HCT116 (cell line): ENCODE results near the gene AGPS. TPM values are rescaled to one million over a fixed set of nuclear protein-coding genes. Genes with fewer than 3 reads are reported as not detected.

ENCODE experiments used
- ATAC-seq: fragments of 200-7000 bp; cut with Tn5 transposase; 2 replicates; pipeline ENCODE4 v1.9.1; 2020; ENCODE audit warnings: mild to moderate bottlenecking, moderate library complexity
- BruUV-seq: library from RNA; stranded (reverse); fragments of 400-500 nt; replicated peaks from 2 replicates; lab custom pipeline; 2021; lab: Mats Ljungman, UMichigan
- CTCF ChIA-PET: fragments of 300-600 bp; sonication (Branson Sonifier 250); formaldehyde crosslinking; loops from one replicate; lab custom pipeline; 2021; ENCODE audit warnings: antibody characterized with exemption; lab: Charles Lee
- POLR2A ChIA-PET: fragments of 300-600, 350-600 bp; sonication (Branson Sonifier 250); formaldehyde crosslinking; loops from one replicate; lab custom pipeline; 2021; ENCODE audit warnings: antibody characterized with exemption; lab: Charles Lee
- RAD21 ChIA-PET, 2 experiments: fragments of 300-600 bp; sonication (Branson Sonifier 250); formaldehyde crosslinking; loops; one replicate each; lab custom pipeline; 2023; ENCODE audit warnings: low total read pairs in 2 of 2; ENCODE audit not compliant: uncharacterized antibody in 2 of 2, unreplicated experiment in 2 of 2, low non-redundant PET in 1 of 2; lab: Charles Lee
- DNase-seq: peaks from one replicate; pipeline ENCODE4 v3.0.0-alpha.2; 2010; ENCODE audit warnings: low read depth, low spot score
- H2AFZ ChIP-seq: fragments of 200-600 bp; shearing (Covaris generic), sonication (generic); 2 replicates; pipeline ENCODE4 v1.6.1; 2017; ENCODE audit warnings: low read depth, mixed run types, mixed read lengths, antibody characterized with exemption, low read length; ENCODE audit not compliant: poor library complexity, severe bottlenecking
- H3K27ac ChIP-seq: 2 replicates; pipeline ENCODE4 v1.5.1; 2012; ENCODE audit warnings: low read depth, low read length
- H3K27me3 ChIP-seq: fragments of 200-600 bp; sonication (generic); 2 replicates; pipeline ENCODE4 v1.6.1; 2016; ENCODE audit warnings: mixed run types, low read length, mixed read lengths; ENCODE audit not compliant: insufficient read depth
- H3K36me3 ChIP-seq, 2 experiments: fragments of 200-500 bp in 1 of 2; fragments of 200-600 bp in 1 of 2; sonication (Bioruptor generic) in 1 of 2; sonication (generic) in 1 of 2; 2 replicates each; pipeline versions ENCODE4 v1.5.1 to v1.6.1; 2014 to 2016; ENCODE audit warnings: low read length in 2 of 2, inconsistent platforms in 1 of 2, mixed read lengths in 1 of 2, mixed run types in 1 of 2; ENCODE audit not compliant: insufficient read depth in 2 of 2, control insufficient read depth in 1 of 2
- H3K4me1 ChIP-seq, 2 experiments: fragments of 200-600 bp in 1 of 2; sonication (generic) in 1 of 2; 2 replicates each; pipeline versions ENCODE4 v1.5.1 to v1.6.1; 2012 to 2017; ENCODE audit warnings: low read length in 2 of 2, inconsistent platforms in 1 of 2, mild to moderate bottlenecking in 1 of 2, mixed read lengths in 1 of 2, mixed run types in 1 of 2, moderate library complexity in 1 of 2; ENCODE audit not compliant: insufficient read depth in 2 of 2, control insufficient read depth in 1 of 2
- H3K4me2 ChIP-seq: fragments of 200-600 bp; sonication (generic); 2 replicates; pipeline ENCODE4 v1.6.1; 2017; ENCODE audit warnings: mixed run types, low read length, mixed read lengths
- H3K4me3 ChIP-seq, 2 experiments: fragments of 200-600 bp in 1 of 2; sonication (generic) in 1 of 2; replicated peaks in 1 of 2; 2 replicates each; pipeline ENCODE4 v1.5.1; 2011 to 2016; ENCODE audit warnings: low read length in 2 of 2, control low read depth in 1 of 2, low read depth in 1 of 2, mild to moderate bottlenecking in 1 of 2, mixed read lengths in 1 of 2, mixed run types in 1 of 2
- H3K79me2 ChIP-seq: fragments of 200-600 bp; sonication (generic); 2 replicates; pipeline ENCODE4 v1.6.1; 2017; ENCODE audit warnings: mild to moderate bottlenecking, mixed run types, low read length, moderate library complexity, mixed read lengths; ENCODE audit not compliant: insufficient read depth
- H3K9ac ChIP-seq: fragments of 200-600 bp; sonication (generic); 2 replicates; pipeline ENCODE4 v1.6.1; 2016; ENCODE audit warnings: low read length, mixed read lengths
- H3K9me2 ChIP-seq: fragments of 200-600 bp; sonication (generic), shearing (Covaris generic); 2 replicates; pipeline ENCODE4 v1.6.1; 2017; ENCODE audit warnings: mixed run types, mild to moderate bottlenecking, moderate library complexity; ENCODE audit not compliant: insufficient read depth
- H3K9me3 ChIP-seq, 2 experiments: fragments of 200-500 bp in 1 of 2; fragments of 200-600 bp in 1 of 2; sonication (Bioruptor generic) in 1 of 2; sonication (generic) in 1 of 2; 2 replicates each; pipeline ENCODE4 v1.6.1; 2014 to 2017; ENCODE audit warnings: low read length in 2 of 2, mixed read lengths in 2 of 2, inconsistent platforms in 1 of 2, low read depth in 1 of 2, mild to moderate bottlenecking in 1 of 2, mixed run types in 1 of 2, moderate library complexity in 1 of 2; ENCODE audit not compliant: control insufficient read depth in 1 of 2, insufficient read depth in 1 of 2
- H4K20me1 ChIP-seq: fragments of 200-600 bp; sonication (generic), shearing (Covaris generic); 2 replicates; pipeline ENCODE4 v1.6.1; 2017; ENCODE audit warnings: mixed run types, mild to moderate bottlenecking, moderate library complexity; ENCODE audit not compliant: insufficient read depth
- CBX3 ChIP-seq: IDR thresholded peaks from 2 replicates; pipeline ENCODE4 v1.6.1; 2012; ENCODE audit warnings: low read depth
- CEBPB ChIP-seq: IDR thresholded peaks from 2 replicates; pipeline ENCODE4 v1.6.1; 2012; ENCODE audit warnings: low read depth
- CTCF ChIP-seq, 3 experiments: fragments of 200-600 bp in 1 of 3; sonication (generic) in 1 of 3; IDR thresholded peaks in 2 of 3; conservative IDR thresholded peaks in 1 of 3; 2 replicates each; pipeline ENCODE4 v1.5.1; 2012 to 2017; ENCODE audit warnings: low read depth in 2 of 3, low read length in 2 of 3, antibody characterized with exemption in 1 of 3, borderline replicate concordance in 1 of 3, control low read depth in 1 of 3, mild to moderate bottlenecking in 1 of 3, mixed read lengths in 1 of 3, mixed run types in 1 of 3, moderate library complexity in 1 of 3; ENCODE audit not compliant: insufficient read depth in 1 of 3
- EGR1 ChIP-seq: IDR thresholded peaks from 2 replicates; pipeline ENCODE4 v1.6.1; 2012; ENCODE audit warnings: low read depth
- ELF1 ChIP-seq: IDR thresholded peaks from 2 replicates; pipeline ENCODE4 v1.6.1; 2012; ENCODE audit warnings: low read depth, borderline replicate concordance
- EZH2phosphoT487 ChIP-seq: fragments of 200-600 bp; IDR thresholded peaks from 2 replicates; pipeline ENCODE4 v1.6.1; 2018; ENCODE audit warnings: antibody characterized with exemption, borderline replicate concordance
- JUND ChIP-seq: IDR thresholded peaks from 2 replicates; pipeline ENCODE4 v1.6.1; 2012
- REST ChIP-seq: IDR thresholded peaks from 2 replicates; pipeline ENCODE4 v1.6.1; 2012; ENCODE audit warnings: low read depth
- SP1 ChIP-seq: IDR thresholded peaks from 2 replicates; pipeline ENCODE4 v1.6.1; 2012; ENCODE audit warnings: low read depth
- SRF ChIP-seq: IDR thresholded peaks from 2 replicates; pipeline ENCODE4 v1.6.1; 2012; ENCODE audit warnings: low read depth
- TCF7L2 ChIP-seq: IDR thresholded peaks from 2 replicates; pipeline ENCODE4 v1.7.0; 2011; ENCODE audit warnings: borderline replicate concordance, inconsistent platforms; ENCODE audit not compliant: insufficient read depth, insufficient read length; ENCODE audit errors: extremely low read depth
- YY1 ChIP-seq: IDR thresholded peaks from 2 replicates; pipeline ENCODE4 v1.6.1; 2011; ENCODE audit warnings: low read length, low read depth, moderate library complexity, mild to moderate bottlenecking; ENCODE audit not compliant: insufficient replicate concordance; ENCODE audit errors: extremely low read depth
- ZFX ChIP-seq: fragments of 450-650 bp; IDR thresholded peaks from 2 replicates; pipeline ENCODE4 v1.6.1; 2017
- ZNF274 ChIP-seq: fragments of 200-500 bp; sonication (Bioruptor generic); IDR thresholded peaks from 2 replicates; pipeline ENCODE4 v1.6.1; 2014; ENCODE audit warnings: mild to moderate bottlenecking, low read depth, low read length, inconsistent platforms
- intact Hi-C: fragments of 100-400 bp; cut with micrococcal nuclease; formaldehyde crosslinking; loops from 2 replicates; pipeline ENCODE4 v1.10.0; 2022
- total RNA-seq: library from RNA; stranded (reverse); gene quantifications from one replicate; pipeline ENCODE4 v1.2.1, GENCODE V29; 2021; ENCODE audit not compliant: unreplicated experiment

The AGPS gene
- total RNA-seq, 1 experiment from 2014 or later, result 66.6 TPM

GRCh38 chr2:177398290-177398683 lies 5.7 kb downstream of the AGPS start:
- Histone ChIP-seq H3K9ac (no peak overlapping the region), H2AFZ (no peak overlapping the region), H3K36me3 (no peaks in the 10 kb centered on the region), H3K27me3 (no peaks in the 10 kb centered on the region), H3K4me3 (no peak overlapping the region), H3K27ac (peak overlapping the region; percentile 27; the same call in 1 of the 2 replicates), H3K9me2 (no peaks in the 10 kb centered on the region), H3K79me2 (peaks cover 97% of the 10 kb centered on the region), H3K4me2 (no peak overlapping the region), H4K20me1 (peaks cover 12% of the 10 kb centered on the region; the same call in 1 of the 2 replicates), H3K4me1 (peaks cover 20 to 46% of the 10 kb centered on the region in 2 experiments)
- DNase-seq, result no peak
- no peak for ATAC-seq
- no TSS peak for BruUV-seq
- ChIA-PET CTCF (no interaction called here), RAD21 (no interaction called here)
- intact Hi-C loops, result no loop called here
- no peak for TF ChIP-seq CEBPB
- TF ChIP-seq TCF7L2, result no peak
- TF ChIP-seq ZFX, result no peak
- no peak for TF ChIP-seq EZH2phosphoT487
- TF ChIP-seq CTCF (IDR thresholded peaks at IDR 0.05 in 2 of 3, conservative IDR thresholded peaks at IDR 0.05 in 1 of 3; ENCODE audit: borderline replicate concordance in 1 of 3, insufficient read depth in 1 of 3, low read depth in 2 of 3, low read length in 2 of 3), result no peak
- no peak for TF ChIP-seq CBX3
- TF ChIP-seq JUND, result no peak
- TF ChIP-seq SP1, result no peak
- no peak for TF ChIP-seq SRF
- TF ChIP-seq ZNF274, result no peak
- no peak for TF ChIP-seq EGR1
- TF ChIP-seq REST, result no peak
- no peak for TF ChIP-seq YY1
- no peak for TF ChIP-seq ELF1
- TF ChIP-seq, all 23 proteins: peak for 0
- POLR2A ChIA-PET, result no interaction called here
- H3K9me3 ChIP-seq, result no peaks in the 10 kb centered on the region
